Stomach (tissue), 4 donors: ENCODE data around the gene GIPC3.

Experiments used
- EP300 ChIP-seq: sonication (generic); formaldehyde crosslinking; IDR thresholded peaks from one replicate; pipeline ENCODE4 v1.6.1; 2017; ENCODE audit warnings: antibody characterized with exemption
- POLR2A ChIP-seq, 4 donors: fragments of 450-650 bp; IDR thresholded peaks; one replicate each; pipeline ENCODE4 v1.6.1; 2016; ENCODE audit warnings: antibody characterized with exemption in 4 of 4, control low read depth in 2 of 4, mild to moderate bottlenecking in 1 of 4, moderate library complexity in 1 of 4
- POLR2AphosphoS5 ChIP-seq, 3 donors: sonication (generic); formaldehyde crosslinking; IDR thresholded peaks; one replicate each; pipeline ENCODE4 v1.6.1; 2016; ENCODE audit warnings: antibody characterized with exemption in 3 of 3
- TF ChIP-seq, protein P1 (sequence below), 7 experiments: fragments of 450-650 bp in 4 of 7; fragments of 200-600 bp in 3 of 7; sonication (generic) in 3 of 7; IDR thresholded peaks; one replicate each; pipeline ENCODE4 v1.5.1; 2016 to 2019; ENCODE audit warnings: antibody characterized with exemption in 7 of 7, control low read depth in 2 of 7, mild to moderate bottlenecking in 1 of 7

DNA sequence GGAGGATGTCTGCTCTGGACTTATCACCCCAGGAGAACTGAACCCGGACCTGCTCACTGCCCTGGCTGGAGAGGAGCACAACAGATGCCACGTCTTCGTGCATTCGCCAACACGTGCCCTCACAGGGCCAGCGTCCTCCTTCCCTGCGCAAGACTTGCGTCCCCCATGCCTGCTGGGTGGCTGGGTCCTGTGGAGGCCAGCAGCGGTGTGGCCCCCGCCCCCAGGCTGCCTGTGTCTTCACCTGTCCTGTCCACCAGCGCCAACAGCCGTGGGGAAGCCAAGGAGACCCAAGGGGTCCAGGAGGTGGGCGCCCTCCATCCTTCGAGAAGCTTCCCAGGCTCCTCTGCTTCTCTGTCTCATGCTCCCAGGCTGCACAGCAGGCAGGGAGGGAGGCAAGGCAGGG is 49.7 kb upstream of the GIPC3 start:
- TF ChIP-seq, protein P1, sequence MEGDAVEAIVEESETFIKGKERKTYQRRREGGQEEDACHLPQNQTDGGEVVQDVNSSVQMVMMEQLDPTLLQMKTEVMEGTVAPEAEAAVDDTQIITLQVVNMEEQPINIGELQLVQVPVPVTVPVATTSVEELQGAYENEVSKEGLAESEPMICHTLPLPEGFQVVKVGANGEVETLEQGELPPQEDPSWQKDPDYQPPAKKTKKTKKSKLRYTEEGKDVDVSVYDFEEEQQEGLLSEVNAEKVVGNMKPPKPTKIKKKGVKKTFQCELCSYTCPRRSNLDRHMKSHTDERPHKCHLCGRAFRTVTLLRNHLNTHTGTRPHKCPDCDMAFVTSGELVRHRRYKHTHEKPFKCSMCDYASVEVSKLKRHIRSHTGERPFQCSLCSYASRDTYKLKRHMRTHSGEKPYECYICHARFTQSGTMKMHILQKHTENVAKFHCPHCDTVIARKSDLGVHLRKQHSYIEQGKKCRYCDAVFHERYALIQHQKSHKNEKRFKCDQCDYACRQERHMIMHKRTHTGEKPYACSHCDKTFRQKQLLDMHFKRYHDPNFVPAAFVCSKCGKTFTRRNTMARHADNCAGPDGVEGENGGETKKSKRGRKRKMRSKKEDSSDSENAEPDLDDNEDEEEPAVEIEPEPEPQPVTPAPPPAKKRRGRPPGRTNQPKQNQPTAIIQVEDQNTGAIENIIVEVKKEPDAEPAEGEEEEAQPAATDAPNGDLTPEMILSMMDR (IDR thresholded peaks at IDR 0.05), result no peak
- TF ChIP-seq POLR2A (IDR thresholded peaks at IDR 0.05), result no peak
- TF ChIP-seq EP300, result no peak
- no peak for TF ChIP-seq POLR2AphosphoS5 (IDR thresholded peaks at IDR 0.05)
